Chondrocyte (in vitro differentiated cells): ENCODE results near the gene RNF213. TPM values are rescaled to one million over a fixed set of nuclear protein-coding genes. Genes with fewer than 3 reads are reported as not detected.

Experiments
- DNase-seq: peaks from one replicate; pipeline ENCODE4 v3.0.0; 2021; ENCODE audit warnings: mixed read lengths, low spot score
- H3K27ac Mint-ChIP-seq: one replicate; pipeline ENCODE4 v1.8.0; 2021; ENCODE audit warnings: mild to moderate bottlenecking, moderate library complexity, mixed read lengths; ENCODE audit not compliant: unreplicated experiment
- H3K27me3 Mint-ChIP-seq: 2 replicates; pipeline ENCODE4 v1.8.0; 2021; ENCODE audit warnings: low read depth, mixed read lengths
- H3K36me3 Mint-ChIP-seq: 2 replicates; pipeline ENCODE4 v1.8.0; 2021; ENCODE audit warnings: low read depth, mixed read lengths
- H3K4me1 Mint-ChIP-seq: 2 replicates; pipeline ENCODE4 v1.8.0; 2021; ENCODE audit warnings: low read depth, mild to moderate bottlenecking, mixed read lengths
- H3K4me3 Mint-ChIP-seq: one replicate; pipeline ENCODE4 v1.8.0; 2021; ENCODE audit warnings: mild to moderate bottlenecking, moderate library complexity, mixed read lengths; ENCODE audit not compliant: unreplicated experiment
- H3K9me3 Mint-ChIP-seq: 2 replicates; pipeline ENCODE4 v1.8.0; 2021; ENCODE audit warnings: low read depth, mixed read lengths
- CTCF ChIP-seq: fragments of 200-600 bp; sonication (generic); IDR thresholded peaks from 2 replicates; pipeline ENCODE4 v1.5.0; 2021; ENCODE audit warnings: antibody characterized with exemption, mild to moderate bottlenecking, moderate library complexity
- total RNA-seq: library from RNA; stranded (reverse); gene quantifications from 3 replicates; pipeline ENCODE4 v1.2.1, GENCODE V29; 2021

The RNF213 gene
- total RNA-seq, 1 donor from 2014 or later, result 73.2 TPM

DNA sequence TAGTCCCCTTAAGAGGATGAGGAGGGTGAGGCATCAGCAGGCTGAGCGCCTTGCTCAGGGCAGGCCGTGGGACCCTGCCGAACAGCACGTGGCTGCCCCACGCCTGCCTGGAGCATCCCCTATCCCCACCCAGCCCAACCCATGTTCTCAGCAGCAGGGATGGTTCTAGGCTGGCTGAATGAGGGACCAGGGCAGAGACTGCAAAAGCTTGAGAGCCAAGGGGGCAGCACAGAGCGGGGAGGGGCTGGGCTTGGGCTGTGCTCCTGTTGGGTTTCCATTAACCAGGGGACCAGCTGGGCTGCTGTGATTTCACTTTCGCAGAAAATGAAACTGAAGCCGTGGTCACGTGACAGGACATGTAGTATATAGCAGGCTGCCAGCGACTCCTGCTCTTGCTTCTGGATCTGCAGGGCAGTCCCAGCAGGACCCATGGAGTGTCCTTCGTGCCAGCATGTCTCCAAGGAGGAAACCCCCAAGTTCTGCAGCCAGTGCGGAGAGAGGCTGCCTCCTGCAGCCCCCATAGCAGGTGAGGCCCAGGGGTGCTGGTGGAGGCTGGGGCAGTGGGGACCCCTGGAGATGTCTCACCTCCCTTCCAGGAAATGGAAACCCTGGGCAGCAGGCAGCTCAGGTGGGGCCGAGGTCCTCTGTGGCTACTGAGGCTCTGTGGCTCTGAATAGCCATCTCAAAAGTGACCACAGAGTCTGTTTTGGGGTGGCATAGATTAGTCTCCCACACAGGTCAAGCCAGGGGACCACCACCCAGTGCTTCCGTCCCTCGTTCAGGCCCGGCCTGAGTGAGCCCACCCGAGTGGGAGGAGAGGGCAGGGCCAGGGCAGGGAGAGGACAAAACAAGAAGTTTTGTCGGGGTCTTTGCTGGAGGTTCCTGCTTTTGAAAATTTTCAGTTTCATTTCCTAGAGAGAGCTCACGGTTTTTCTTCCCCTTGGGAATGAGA lies 2.9 kb downstream of the RNF213 start:
- H3K27ac Mint-ChIP-seq, result peak overlapping the region; percentile 65
- no peak overlapping the region for H3K4me3 Mint-ChIP-seq
- H3K9me3 Mint-ChIP-seq, result no peaks in the 10 kb centered on the region
- peak; percentile 34 for TF ChIP-seq CTCF
- peaks cover 10% of the 10 kb centered on the region for H3K36me3 Mint-ChIP-seq
- H3K27me3 Mint-ChIP-seq, result no peaks in the 10 kb centered on the region
- H3K4me1 Mint-ChIP-seq, result peaks cover 29% of the 10 kb centered on the region
- no peak for DNase-seq

GRCh38 chr17:80264205-80265075 lies 3.8 kb downstream of the RNF213 start:
- DNase-seq, result no peak
- Mint-ChIP-seq H3K4me1 (peaks cover 26% of the 10 kb centered on the region), H3K27ac (no peak overlapping the region)

DNA sequence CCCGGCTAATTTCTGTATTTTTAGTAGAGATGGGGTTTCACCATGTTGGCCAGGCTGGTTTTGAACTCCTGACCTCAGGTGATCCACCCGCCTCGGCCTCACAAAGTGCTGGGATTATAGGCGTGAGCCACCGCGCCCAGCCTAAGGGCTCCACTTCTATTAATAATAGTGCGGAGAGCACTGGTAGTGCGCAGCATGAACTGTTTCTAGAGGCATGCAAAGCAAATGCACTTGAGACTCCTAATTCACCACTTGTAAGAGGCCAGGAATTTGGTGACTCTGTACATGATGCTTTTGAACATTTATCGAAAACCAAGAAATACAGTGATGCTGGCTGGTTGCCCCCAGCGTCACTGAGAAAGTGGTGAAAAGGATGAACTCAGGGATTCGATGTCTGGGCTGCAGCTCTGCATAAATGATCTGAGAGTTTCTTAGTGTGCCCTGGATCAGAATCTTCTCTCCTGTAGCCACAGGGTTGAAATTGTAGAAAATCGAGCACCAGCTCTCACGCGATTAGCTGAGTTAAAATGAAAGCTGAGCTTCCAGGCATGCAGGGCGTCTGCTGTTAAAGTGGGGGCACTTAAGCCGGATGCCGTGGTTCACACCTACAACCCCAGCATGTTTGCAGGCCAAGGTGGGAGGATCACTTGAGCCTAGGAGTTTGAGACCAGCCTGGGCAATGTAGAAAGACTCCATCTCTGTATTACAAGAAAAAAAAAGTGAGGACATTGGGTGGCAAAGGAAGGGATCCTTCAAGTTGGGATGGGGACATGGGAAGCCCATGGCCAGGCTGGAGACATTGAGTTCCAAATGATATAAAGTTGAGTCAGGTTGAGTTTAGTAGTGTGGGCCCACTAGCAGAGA lies 4.8 kb downstream of the RNF213 start:
- DNase-seq, result no peak

More at GRCh38 chr17:80264205-80265075, 3.8 kb downstream of the RNF213 start:
- Mint-ChIP-seq H3K27me3 (no peaks in the 10 kb centered on the region), H3K4me3 (no peak overlapping the region), H3K36me3 (peaks cover 10% of the 10 kb centered on the region), H3K9me3 (no peaks in the 10 kb centered on the region)
- no peak for TF ChIP-seq CTCF

GRCh38 chr17:80267391-80267790 lies 6.7 kb downstream of the RNF213 start:
- TF ChIP-seq CTCF, result no peak
- Mint-ChIP-seq H3K27ac (no peak overlapping the region), H3K9me3 (no peaks in the 10 kb centered on the region), H3K4me3 (no peak overlapping the region), H3K36me3 (peaks cover 10% of the 10 kb centered on the region), H3K4me1 (peaks cover 9% of the 10 kb centered on the region), H3K27me3 (no peaks in the 10 kb centered on the region)
- DNase-seq, result no peak

More for the DNA sequence above, 4.8 kb downstream of the RNF213 start:
- no peak for TF ChIP-seq CTCF
- Mint-ChIP-seq H3K27me3 (no peaks in the 10 kb centered on the region), H3K4me3 (no peak overlapping the region), H3K36me3 (peaks cover 10% of the 10 kb centered on the region), H3K27ac (no peak overlapping the region), H3K9me3 (no peaks in the 10 kb centered on the region), H3K4me1 (peaks cover 20% of the 10 kb centered on the region)
